ENCODE measurements around the gene EMD.

DNA sequence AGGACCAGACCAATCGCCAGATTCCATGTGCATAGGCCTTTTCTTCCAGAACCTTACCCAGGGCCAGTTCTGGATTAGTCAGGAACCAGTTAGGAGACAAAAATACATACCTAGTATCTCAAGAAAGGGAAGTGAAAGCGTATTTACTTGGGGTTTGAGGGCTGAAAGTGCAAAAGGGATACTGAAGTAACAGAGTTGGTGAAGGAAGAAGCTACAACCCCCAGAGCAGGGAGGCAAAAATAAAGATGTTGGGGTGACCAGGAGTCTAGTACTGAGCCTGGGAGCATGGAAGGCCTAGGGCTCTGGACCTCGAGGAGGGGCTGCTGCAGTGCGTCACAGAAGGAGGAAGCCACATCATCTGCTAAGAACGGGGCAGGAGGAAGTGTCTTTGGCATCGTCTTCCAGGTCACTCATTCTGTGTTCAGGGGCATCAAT is 45.2 kb upstream of the EMD start:
- TF ChIP-seq TAF1 (IDR thresholded peaks at IDR 0.05; ENCODE audit: borderline replicate concordance, low read depth, low read length), result no peak
- no peak for TF ChIP-seq POLR2A (IDR thresholded peaks at IDR 0.05; ENCODE audit: low read depth, low read length)
- no peak for TF ChIP-seq POLR2AphosphoS5 (IDR thresholded peaks at IDR 0.05; ENCODE audit: low read depth, low read length)

Data from GM12892 (cell line).